HG03342 (cell line): ENCODE data around the gene SH3BP4.

ENCODE experiments used
- ATAC-seq: cut with Tn5 transposase; IDR thresholded peaks from one replicate; pipeline ENCODE4 v1.9.1; 2021; ENCODE audit warnings: mild to moderate bottlenecking, moderate library complexity; ENCODE audit not compliant: unreplicated experiment

SH3BP4 gene

DNA sequence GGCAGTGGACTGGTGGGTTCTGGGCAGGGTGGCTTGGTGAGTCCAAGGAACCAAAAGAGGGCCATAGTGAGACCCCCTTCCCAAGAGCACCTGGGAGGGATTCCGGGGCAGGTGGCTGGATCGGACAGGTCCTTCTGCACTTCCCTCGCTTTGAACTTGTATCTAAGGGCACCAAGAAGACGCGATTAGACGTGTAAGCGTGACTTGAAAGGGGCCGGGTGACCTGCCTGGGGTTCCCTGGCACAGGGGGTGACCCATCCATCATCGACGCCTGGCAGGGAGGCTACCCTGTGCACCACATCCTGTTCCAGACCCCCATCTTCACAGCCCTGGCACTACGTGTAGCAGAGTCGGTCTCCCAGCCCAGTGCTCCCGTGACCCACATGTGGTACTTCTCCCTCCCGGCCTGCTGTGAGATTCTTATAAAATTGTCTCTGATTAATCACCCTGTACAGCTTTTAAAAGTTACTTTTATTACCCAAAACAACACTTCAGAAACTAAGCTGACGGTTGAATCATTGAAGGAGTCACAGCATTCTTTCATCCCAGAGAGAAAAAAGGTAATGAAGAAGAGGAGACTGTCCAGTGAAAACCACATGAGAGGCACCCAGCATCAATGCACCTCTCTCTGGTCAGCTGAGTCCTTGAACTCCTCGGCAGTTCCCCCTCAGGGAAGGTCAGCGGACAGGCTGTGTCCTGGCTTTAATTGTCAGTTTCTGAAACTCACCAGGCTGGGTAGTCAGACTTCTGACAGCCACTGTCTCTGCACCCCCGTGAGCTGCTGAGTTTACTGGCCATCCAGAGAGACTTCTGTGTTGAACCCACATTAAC is 13.0 kb downstream of the SH3BP4 start:
- no peak for ATAC-seq

DNA sequence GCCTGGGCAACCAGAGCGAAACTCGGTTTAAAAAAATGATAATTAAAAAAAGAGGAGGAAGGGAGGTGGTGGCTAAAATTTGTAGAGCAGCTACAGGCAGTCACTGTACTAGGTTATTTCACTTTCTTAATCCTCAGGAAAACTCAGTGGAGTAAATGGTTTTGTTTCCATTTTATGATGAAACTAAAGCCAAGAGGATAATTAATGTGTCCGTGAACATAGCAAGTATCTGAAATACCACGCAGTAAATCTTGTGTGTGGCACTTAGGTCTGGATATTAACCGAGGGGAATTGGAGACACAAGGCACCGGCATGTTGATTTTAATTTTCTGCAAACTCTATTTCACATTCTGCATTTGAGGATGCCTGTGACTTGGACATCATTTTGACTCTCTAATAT is 14.5 kb downstream of the SH3BP4 start:
- no peak for ATAC-seq

DNA sequence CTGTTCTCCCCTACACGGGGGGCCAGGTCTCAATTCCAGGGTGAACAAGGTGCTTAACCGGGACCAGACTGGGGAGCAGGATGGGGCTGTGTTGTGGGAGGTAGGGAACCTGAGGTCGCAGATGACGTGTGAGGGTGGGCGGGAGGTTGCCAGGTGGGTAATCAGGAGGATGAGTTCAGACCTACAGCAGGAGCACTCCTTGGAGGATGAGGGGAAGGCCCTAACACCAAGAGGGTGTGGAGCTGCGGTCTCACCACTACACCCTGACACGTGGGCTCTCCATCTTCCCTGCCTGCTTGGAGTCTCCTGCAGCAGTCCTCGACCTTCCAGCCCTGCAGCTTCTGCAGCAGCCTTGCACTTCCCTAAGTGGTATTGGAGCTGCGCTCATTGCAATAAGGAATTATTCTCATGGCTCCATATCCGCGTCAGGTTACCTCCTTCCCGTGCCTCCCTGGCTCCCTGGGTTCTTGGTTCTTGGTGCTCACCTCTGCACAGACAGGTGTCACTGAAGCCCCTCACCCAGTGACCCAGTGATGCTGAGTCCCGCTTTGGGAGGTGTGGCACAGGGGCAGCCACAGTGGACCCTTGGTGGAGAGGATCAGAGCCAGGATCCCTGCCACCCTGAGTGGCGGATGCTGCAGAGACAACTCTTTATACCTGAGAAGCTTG is 15.5 kb downstream of the SH3BP4 start:
- ATAC-seq: no peak

DNA sequence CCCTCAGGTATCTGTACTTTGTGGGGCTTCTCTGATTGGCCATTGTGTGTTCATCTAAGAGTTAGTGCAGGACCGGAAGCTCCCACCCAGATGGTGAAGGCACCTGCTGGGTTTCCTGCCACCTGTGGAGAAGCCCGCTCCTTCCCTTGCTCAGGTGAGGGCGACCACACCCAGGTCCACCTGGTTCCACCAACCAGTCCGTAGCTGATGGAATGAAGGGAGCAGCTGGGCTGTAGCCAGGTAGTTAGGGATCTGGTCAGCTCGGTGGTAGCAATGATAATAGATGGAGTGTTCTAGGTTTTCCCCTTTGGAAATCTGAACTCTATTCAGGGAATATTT is 16.0 kb downstream of the SH3BP4 start:
- no peak for ATAC-seq

DNA sequence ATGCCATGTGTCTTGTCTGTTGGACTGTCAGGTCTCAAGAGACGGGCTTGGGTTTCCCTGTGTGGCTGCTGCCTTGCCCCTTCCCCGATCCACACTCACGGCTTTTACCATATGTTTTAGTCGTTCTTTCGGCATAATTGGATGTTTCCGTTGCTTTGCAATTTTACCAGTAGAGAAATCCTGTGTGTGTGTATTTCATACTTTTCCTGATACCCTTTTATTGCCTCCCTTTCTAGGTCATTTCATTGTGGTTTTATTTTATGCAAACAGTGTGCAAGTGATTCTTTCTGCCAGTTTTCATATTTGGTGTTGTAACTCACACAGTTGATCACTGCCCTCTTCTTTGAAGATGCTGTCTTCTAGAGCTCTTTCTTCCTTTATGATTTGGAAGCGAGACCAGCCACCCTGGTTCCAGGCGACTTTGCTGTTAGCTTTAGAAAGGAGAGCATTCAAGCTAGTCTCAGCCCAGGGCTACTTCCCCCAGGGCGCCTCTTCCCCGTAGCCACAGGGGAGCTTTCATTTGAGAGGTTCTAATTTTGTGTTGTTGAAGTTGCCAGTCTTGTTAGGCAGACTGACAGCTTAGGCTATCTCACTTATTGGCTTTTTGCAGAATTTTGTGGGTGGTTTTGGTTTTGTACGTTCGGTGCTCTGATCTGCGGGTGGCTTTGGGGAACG is 17.0 kb downstream of the SH3BP4 start:
- no peak for ATAC-seq

DNA sequence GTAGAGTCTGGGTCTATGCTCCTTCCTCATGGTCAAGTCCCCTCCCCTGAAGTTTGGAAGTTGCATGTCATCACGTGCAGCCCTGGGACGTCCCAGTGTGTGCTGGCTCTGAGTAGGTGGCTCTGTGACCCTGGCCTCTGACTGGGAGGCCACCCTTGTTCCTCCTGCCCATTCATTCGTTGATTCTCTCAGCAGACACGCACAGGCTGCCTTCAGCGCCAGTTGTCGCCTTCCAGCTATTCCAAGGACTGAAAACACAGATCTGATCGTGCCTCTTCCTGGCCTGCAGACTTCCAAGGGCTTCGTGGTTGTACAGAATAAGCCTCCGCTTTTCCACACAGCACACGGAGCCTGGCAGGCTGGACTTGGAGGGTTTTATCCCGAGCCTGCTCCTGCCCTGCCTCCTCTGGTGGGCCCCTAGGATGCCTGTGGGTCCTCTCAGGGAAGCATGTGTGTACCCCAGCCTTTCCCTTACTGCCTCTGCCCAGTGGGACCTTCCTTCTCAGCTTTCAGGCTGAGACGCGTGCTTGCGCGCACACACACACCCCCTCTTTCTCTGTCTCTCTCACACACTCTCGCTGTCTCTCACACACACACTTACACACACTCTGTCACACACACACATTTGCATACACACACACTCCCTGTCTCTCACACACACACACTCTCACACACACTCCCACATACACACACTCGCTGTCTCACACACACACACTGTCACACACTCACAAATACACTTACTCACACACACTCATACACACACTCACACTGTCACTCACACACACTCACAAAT is 17.7 kb downstream of the SH3BP4 start:
- ATAC-seq: no peak

DNA sequence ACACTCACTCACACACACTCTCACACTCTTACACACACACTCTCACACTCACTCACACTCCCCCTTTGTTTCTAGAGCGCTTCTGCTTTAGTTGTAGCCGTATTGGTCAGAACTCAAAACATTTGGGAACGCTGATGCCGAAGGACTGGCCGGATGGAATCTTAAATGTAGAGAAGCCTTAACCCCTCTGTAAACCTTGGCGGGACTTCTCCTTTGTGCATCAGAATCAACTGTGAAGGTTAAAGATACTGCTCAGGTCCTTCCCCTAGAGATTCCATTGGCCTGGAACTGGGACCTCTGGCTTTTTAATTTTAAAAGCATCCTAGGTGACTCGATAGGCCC is 18.3 kb downstream of the SH3BP4 start:
- ATAC-seq: no peak

DNA sequence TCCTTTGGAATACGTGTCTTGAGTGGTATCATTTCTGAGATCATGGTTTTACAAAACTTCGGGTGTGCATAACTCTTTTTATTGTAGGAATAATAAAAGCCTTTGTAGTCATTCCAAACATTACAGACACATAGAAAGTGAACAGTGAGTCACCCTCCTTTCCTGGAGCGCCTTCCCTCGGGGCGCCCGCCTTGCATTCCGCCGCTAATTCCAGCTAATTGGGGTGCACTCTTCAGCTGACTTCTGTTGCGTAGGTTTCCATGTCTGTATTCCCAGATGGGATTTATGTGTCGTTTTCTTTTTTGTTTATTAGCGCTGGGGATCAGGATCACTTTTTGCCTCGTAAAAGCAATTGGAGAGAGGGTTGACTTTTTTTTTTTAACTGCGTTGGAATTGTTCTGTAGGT is 18.7 kb downstream of the SH3BP4 start:
- ATAC-seq: no peak

DNA sequence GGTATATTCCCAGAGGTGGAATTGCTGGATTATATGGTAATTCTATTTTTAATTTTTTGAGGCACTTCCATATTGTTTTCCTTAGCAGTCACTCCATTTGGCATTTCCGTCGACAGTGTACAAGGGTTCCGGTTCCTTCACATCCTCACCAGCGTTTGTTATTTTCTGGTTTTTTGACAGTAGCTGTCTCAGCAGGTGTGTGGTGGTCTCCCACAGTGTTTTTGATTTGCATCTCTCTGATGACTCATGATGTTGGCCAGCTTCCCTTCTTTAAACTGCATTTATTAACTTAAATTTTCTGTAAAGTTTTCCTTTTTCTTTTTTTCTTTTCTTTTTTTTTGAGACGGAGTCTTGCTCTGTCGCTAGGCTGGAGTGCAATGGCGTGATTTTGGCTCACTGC is 19.7 kb downstream of the SH3BP4 start:
- no peak for ATAC-seq

DNA sequence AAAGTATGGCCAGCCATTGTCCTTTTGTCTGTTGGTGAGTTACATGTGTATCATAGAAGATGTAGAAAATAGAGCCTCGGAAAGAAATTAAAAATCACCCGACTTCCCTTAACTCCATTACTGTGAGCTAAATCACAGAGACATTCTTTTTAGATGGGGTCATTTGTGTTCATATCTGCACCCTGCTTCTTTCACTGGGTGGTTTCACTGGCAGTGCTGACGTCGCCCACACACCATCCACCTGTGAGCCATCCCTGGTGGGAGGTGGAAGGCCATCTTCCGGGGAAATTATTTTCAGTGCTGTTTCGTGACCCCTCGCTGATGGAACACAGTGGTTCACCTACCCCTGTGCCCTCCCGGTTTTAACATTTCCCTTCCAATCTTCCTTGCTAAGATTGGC is 21.2 kb downstream of the SH3BP4 start:
- ATAC-seq: no peak

DNA sequence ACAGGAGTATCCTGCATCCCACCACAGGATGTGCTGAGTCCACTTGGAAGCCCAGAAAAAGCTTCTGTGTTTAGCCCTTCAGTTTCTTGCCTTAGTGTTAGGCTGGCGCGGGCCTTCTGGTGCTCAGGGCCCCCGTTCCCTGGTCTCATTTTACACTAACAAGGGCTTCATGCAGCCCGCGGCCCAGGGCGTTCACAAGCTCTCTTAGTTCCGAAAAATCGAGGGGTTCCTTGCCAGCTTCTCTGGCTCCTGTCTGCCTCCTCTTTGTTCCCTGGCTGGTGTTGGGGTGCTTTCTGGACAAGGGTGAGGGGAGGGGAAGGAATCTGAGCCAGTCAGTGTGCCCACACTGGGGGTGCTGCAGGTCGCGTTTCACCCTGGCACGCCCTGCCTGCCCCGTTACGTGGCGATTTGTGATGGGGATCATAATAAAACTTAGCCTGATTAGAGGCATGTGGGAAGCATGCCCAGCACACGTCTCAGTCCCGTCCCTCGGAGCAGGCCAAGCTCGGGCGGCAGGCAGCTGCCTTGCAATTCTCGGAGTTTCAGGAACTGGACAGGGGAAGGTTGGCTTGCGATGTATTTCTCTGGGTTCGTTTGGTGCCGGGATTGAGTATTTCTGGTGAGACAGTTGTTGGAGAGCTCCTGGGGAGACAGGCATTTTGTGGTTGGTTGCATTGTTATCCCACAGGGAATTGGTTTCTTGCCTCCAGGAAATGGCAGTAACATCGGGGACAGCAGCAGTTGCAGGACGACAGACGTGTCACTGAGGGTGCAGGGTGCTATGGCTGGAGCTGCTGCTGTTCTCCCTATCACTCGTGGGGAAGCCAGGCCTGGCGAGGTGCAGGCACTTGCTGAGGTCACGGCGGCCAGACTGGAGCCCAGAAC is 22.9 kb downstream of the SH3BP4 start:
- ATAC-seq: no peak

DNA sequence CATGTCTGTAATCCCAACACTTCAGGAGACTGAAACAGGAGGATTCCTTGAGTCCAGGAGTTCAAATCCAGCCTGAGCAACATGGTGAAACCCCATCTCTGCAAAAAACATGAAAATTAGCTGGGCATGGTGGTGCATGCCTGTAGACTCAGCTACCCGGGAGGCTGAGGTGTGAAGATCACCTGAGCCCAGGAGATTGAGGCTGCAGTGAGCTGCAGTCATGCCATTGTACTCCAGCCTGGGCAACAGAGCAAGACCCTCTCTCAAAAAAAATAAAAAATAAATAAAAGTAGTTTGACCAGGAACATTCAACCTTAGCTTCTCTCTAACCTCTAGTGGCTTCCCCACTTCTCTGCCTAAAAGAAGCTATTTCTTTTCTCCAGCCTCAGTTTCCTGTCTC is 23.8 kb downstream of the SH3BP4 start:
- ATAC-seq: no peak

DNA sequence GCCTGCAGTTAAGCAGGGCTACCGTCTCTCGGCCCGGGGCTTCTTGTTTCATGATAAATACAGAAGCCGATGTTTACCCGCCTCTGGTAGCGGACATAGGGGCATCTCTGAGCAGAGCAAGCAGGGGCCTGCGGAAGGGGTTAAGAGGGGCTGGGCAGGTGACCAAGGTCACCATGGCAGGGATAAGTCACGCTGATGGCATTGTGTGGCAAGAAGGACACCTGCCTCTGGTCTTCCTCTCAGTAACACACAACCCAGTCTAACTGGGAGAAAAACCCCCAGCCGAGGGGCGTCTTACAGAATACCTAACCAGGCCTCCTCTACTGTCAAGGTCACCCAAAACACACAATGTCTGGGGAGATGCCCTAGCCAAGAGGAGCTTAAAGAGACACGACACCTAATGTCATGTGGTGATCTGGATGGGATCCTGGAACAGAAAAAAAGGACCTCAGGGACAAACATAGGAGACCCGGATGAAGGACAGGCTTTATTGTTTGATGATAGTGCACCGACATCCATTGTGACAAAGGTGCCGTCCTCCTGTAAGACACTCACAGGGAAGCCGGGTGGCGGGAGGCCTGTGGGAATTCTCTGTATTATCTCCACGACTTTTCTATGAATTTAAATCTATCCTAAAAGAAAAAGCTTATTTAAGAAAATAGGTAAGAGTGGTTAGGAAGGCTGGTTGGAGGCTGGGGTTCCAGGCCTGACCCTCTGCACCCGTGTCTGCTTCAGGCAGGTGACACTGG is 24.8 kb downstream of the SH3BP4 start:
- no peak for ATAC-seq

DNA sequence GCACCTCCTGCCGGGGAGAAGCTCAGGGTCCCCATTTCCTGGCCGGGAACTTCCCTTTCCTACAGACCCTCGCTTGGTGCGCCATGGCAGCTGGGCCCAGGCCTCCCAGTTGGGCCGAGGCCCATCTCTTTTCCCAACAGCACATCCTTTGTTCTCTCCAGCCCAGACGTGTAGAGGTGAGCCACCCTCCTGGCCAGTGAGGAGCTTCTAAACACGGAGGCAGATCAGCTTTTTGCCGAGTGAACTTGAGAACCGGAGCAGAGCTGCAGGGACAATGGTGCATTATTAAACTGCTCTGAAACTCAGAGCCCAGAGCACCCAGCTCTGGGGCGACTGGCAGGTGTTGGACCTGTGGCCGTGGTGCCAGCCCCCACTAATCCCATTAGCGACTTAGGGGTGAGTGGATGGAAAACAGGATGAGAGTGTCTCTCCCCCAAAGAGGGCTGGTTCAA is 25.4 kb downstream of the SH3BP4 start:
- ATAC-seq: no peak

DNA sequence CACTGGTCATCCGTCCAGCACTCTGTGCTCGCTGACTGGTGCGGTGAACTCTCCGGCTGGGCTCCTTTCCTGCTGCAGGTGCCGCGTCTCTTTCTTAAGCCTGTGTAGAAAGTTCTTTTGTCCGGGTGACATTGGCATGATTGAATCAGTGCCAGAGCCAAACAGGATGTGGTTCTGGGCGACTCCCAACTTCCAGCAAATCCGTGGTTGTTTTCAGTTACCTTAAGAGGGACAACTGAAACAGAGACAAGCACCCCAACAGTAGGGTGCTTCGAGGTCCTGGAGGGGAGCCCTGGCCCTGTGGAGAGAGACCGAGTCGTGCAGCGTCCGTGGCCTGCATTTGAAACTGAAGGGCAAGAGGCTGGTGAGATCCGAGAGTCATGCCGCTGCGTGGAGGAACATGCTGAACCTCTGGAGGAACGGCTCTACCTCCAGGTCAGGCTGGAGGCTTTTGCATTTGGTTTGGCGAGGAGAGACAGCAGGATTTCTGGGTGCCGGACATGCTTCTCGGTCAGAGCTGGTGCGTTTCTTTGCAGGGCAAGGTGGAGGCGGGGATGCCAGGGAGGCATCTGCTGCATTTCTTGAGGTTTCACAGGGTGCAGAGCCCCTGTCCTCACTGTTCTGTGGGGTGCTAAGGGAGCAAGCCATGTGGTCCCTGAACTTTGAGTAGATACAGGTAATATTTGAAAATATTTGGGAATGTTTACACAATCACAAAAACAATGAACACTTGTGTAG is 26.8 kb downstream of the SH3BP4 start:
- ATAC-seq: no peak

DNA sequence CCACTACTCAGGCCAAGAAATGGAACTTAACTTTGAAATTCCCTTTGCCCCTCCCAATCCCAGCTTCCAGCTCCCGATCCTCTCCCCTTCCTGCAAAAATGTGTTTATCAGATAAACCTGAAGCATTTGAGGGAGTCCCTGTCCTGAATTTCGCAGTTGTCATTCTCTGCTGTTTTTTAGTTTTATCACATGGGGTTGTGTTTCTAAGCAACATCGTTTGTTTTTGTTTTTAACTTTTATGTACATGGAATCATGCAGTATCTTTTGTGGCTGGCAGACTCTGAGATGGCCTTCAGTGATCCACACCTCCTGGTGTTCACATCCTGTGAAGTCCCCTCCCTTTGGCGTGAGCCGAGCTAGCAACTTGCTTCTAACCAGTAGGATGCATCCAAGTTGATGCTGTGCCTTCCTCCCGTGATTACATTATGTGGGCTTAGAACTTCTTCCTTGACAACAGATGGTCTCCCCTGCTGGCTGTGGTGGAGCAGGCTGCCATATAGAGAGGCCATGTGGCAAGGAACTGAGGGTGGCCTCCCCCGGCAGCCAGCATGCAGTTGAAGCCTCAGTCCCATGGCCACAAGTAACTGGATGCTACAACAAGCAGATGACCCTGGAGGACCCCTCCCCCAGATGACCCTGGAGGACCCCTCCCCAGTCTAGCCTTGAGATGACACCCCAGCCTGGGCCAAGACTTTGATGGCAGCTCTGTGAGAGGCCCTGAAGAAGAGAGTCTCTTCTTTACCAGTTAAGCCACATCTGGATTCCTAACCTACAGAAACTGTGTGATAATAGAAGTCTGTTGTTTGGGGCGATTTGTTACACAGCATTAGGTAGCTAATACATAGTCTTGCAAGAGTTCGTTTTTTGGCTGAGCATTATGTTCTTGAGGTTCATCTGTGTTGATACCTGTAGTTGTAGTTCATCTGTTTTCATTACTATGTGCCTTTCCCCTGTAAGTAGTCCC is 27.7 kb downstream of the SH3BP4 start:
- no peak for ATAC-seq

DNA sequence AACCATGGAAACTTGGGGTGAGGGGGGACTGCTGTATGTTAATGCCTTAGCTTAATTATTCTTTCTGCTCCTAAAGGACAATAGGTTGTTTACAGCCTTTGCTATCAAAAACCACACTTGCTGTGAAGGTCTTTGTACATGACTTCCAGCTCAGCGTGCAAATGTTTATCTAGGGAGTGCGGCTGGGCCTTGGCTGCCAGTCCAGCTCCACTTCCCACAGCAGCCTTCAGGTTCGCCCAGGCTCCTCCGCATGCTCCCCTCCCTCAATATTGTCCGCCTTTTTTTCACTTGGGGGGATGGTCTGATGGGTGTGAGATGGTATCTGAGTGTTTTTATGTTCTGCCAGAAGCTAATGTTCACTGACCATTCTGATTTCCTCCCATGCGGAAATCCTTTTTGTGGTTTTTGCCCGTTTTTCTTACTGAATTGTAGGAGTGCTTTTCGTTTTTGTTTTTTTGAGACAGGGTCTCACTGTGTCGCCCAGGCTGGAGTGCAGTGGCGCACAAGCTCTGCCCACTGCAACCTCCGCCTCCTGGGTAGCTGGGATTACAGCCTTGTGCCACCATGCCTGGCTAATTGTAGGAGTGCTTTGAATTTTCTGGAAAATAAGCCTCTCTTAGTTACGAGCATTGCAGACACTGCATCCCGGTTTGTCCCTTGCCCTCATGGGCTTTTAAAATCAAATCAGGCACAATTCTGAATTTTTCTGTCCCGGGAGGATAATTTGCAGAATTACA is 28.8 kb downstream of the SH3BP4 start:
- no peak for ATAC-seq
